Endometrial microvascular endothelial cells (primary cell): Measurements from ENCODE around the gene HNRNPCL2. TPM values are rescaled to one million over a fixed set of nuclear protein-coding genes. Genes with fewer than 3 reads are reported as not detected.
"Not testable (repeated sequence)": the region's sequence is repeated elsewhere in the genome, so short reads cannot be mapped to it uniquely, and the experiment has no call there.

Source experiments
- in situ Hi-C: cut with HindIII; loops from 2 replicates; pipeline ENCODE4 v1.10.0; 2017; ENCODE audit warnings: low sequenced_read_pairs, low pct_unique_long_range_greater_than_20kb; ENCODE audit errors: inconsistent ontology term
- total RNA-seq: library from RNA; depleted of rRNA; stranded (reverse); fragments of >200 nt; gene quantifications from one replicate; pipeline ENCODE4 v1.2.3, GENCODE V29; 2015; ENCODE audit errors: inconsistent ontology term

Gene HNRNPCL2
- not detected for total RNA-seq

DNA sequence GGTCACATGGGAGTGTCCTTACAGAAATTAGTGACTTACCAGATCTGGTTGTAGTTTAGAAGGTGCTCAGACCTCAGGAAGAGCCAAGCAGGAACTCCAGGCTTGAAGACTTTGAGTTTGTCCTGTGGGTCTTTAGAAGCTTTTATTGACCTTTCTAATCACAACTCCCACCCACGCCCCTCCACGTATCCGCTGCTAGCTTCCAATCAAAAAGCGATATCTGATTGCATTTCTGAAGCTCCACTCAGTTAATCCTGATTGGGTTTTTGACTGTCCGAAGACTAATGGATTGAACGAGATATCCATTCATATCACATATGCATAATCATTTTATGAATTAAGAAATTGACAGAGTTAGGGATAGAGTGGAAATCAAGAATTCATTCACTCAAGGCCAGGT, at the start of gene HNRNPCL2:
Gene HNRNPCL2, minus strand, starts transcription at position 101 of the 400 bp plus-strand sequence. CDS start 454 bp downstream, outside the sequence.
- in situ Hi-C loops: not testable (repeated sequence)

DNA sequence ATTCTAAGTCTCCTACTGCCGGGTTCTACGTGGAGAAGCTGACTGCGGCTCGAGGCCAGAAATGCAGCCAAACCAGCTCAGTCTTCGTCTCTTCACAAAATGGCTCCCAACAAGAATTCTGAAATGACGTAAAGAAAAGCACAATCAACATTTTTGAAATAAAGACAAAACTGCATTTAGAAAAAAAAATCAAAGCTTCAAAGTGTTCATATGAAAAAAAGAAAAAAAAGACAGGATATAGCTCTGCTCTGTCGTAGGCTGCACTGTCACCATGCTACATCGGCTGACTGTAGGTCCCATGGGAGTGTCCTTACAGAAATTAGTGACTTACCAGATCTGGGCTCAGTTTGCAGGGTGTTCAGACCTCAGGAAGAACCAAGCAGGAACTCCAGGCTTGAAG, 48.9 kb upstream of the HNRNPCL2 start, which contains the start of gene HNRNPCL4:
Gene HNRNPCL4, minus strand, starts transcription at position 101 of the 400 bp plus-strand sequence. CDS start 164 bp downstream, outside the sequence.
- in situ Hi-C loops: not testable (repeated sequence)

DNA sequence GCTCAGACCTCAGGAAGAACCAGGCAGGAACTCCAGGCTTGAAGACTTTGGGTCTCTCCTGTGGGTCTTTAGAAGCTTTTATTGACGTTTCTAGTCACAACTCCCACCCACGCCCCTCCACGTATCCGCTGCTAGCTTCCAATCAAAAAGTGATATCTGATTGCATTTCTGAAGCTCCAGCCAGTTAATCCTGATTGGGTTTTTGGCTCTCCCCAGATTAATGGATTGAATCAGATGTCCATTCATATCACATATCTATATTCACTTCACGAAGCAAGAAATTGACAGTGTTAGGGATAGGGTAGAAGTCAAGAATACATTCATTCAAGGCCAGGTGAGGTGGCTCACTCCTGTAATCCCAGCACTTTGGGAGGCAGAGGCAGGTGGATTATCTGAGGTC, 39.3 kb upstream of the HNRNPCL2 start, which contains the start of gene PRAMEF26:
Gene PRAMEF26, minus strand, starts transcription at position 101 of the 400 bp plus-strand sequence. CDS start 2,914 bp downstream, outside the sequence.
- in situ Hi-C loops: not testable (repeated sequence)

DNA sequence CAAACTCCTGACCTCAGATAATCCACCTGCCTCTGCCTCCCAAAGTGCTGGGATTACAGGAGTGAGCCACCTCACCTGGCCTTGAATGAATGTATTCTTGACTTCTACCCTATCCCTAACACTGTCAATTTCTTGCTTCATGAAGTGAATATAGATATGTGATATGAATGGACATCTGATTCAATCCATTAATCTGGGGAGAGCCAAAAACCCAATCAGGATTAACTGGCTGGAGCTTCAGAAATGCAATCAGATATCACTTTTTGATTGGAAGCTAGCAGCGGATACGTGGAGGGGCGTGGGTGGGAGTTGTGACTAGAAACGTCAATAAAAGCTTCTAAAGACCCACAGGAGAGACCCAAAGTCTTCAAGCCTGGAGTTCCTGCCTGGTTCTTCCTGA, 46.2 kb downstream of the HNRNPCL2 start, which contains the start of gene PRAMEF25:
Gene PRAMEF25, plus strand, starts transcription at position 301 of the 400 bp plus-strand sequence. CDS start 2,920 bp downstream, outside the sequence.
- in situ Hi-C loops: not testable (repeated sequence)

Other genes starting within 250 kb of the HNRNPCL2 start
- not detected for gene PRAMEF4, start 230.7 kb downstream of the HNRNPCL2 start, total RNA-seq
- not detected for gene PRAMEF10, start 218.6 kb downstream of the HNRNPCL2 start, total RNA-seq
- not detected for gene PRAMEF7, start 200.2 kb downstream of the HNRNPCL2 start, total RNA-seq
- not detected for gene PRAMEF6, start 169.3 kb downstream of the HNRNPCL2 start, total RNA-seq
- gene PRAMEF27, start 60.3 kb downstream of the HNRNPCL2 start, total RNA-seq: not detected
- gene HNRNPCL3, start 56.1 kb downstream of the HNRNPCL2 start, total RNA-seq: not detected
- not detected for gene PRAMEF25, start 46.1 kb downstream of the HNRNPCL2 start, total RNA-seq
- not detected for gene PRAMEF26, start 39.2 kb upstream of the HNRNPCL2 start, total RNA-seq
- gene HNRNPCL4, start 48.8 kb upstream of the HNRNPCL2 start, total RNA-seq: not detected
- gene PRAMEF9, start 55.0 kb upstream of the HNRNPCL2 start, total RNA-seq: not detected
- gene PRAMEF13, start 84.6 kb upstream of the HNRNPCL2 start, total RNA-seq: not detected
- gene PRAMEF18, start 109.3 kb upstream of the HNRNPCL2 start, total RNA-seq: not detected
- not detected for gene PRAMEF5, start 137.3 kb upstream of the HNRNPCL2 start, total RNA-seq
- gene PRAMEF8, start 168.3 kb upstream of the HNRNPCL2 start, total RNA-seq: not detected
- not detected for gene PRAMEF33, start 186.7 kb upstream of the HNRNPCL2 start, total RNA-seq
- not detected for gene PRAMEF15, start 198.7 kb upstream of the HNRNPCL2 start, total RNA-seq
- gene PRAMEF14, start 230.3 kb upstream of the HNRNPCL2 start, total RNA-seq: not detected